8988T (cell line): Measurements from ENCODE around the gene ACAP1.

Experiments
- DNase-seq: peaks from one replicate; pipeline ENCODE4 v3.0.0; 2011

ACAP1 gene

GRCh38 chr17:7392696-7393612, 56.6 kb downstream of the ACAP1 start:
- no peak for DNase-seq

- DNase-seq: no peak
Observed at GRCh38 chr17:7393613-7394451, 57.5 kb downstream of the ACAP1 start.

DNA sequence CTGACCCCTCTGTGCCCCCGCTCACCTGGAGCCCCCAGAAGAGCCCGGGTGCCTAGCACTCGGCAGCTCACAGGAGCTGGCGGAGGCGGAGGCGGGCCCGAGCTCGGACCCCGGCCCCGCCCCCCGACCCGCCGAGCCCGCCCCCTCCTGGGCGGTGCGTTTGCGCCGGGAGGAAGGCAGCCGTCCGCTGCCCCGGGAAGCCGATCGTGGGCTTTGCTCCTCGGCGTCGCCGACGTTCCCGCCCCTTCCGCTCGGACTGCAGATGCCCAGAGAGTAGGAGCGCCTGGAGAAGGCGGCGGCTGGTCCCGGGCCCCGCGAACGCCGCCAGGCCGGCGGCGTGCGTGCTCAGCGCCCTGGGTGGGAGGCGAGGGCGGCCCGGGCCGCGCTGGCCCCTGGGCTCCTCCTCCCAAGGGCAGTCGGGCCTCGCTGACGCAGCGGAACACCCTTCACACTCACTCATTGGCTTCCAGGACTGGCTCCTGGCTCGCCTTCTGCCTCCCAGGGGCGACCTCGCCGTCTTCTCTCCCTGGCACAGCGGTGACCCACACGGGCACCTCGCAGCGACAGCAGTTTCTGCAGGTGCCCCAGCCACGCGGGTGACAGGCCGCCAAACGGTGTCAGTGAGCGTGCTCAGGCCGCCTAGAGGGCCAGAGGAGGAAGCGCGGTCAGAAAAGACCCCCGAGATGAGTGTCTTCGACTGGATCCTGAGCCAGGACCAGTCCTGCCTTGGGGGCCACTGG, 58.3 kb downstream of the ACAP1 start, which contains the start of gene PLSCR3:
Gene PLSCR3 (minus strand): TSS at position 74 of the 740 bp plus-strand sequence. CDS start 415 bp downstream, outside the sequence.
- peak; percentile 93 for DNase-seq

- DNase-seq: no peak
Observed at GRCh38 chr17:7396147-7396546, 59.8 kb downstream of the ACAP1 start.

DNA sequence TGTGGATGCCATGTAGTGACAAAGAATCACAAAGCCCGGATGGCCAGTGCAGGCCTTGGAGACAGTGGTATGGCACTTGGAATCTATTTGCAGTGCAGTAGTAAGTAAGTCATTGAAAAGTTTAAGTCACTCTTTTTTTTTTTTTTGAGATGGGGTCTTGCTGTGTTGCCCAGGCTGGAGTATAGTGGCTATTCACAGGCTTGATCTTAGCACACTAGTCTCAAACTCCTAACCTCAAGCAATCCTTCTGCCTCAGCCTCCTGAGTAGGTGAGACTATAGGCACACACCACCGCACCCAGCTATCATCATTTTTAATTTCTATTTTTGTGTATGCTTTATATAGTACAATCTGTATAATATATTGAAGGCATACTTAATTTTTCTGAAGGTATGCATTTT, 62.3 kb downstream of the ACAP1 start:
- DNase-seq: no peak
